Parathyroid adenoma (tissue), 2 donors: ENCODE measurements around the gene TRIM65.

Experiments used
- H2AFZ ChIP-seq: fragments of 300-600 bp; sonication (generic); one replicate; pipeline ENCODE4 v1.7.0; 2017; ENCODE audit warnings: antibody characterized with exemption, mild to moderate bottlenecking
- H3K27ac ChIP-seq: fragments of 300-600 bp; sonication (generic); one replicate; pipeline ENCODE4 v1.7.0; 2017
- H3K27me3 ChIP-seq: fragments of 300-600 bp; sonication (generic); one replicate; pipeline ENCODE4 v1.7.0; 2017; ENCODE audit warnings: low read length; ENCODE audit not compliant: control insufficient read depth, insufficient read depth
- H3K36me3 ChIP-seq: fragments of 300-600 bp; sonication (generic); one replicate; pipeline ENCODE4 v1.7.0; 2017; ENCODE audit warnings: low read length; ENCODE audit not compliant: control insufficient read depth, insufficient read depth
- H3K4me1 ChIP-seq: fragments of 300-600 bp; sonication (generic); one replicate; pipeline ENCODE4 v1.7.0; 2017; ENCODE audit warnings: control low read depth
- H3K4me2 ChIP-seq: fragments of 300-600 bp; sonication (generic); one replicate; pipeline ENCODE4 v1.7.0; 2017; ENCODE audit warnings: low read length
- H3K4me3 ChIP-seq: fragments of 300-600 bp; sonication (generic); one replicate; pipeline ENCODE4 v1.7.0; 2017; ENCODE audit warnings: low read depth, low read length
- H3K79me2 ChIP-seq: fragments of 300-600 bp; sonication (generic); one replicate; pipeline ENCODE4 v1.7.0; 2017; ENCODE audit warnings: control low read depth
- H3K9ac ChIP-seq: fragments of 300-600 bp; sonication (generic); one replicate; pipeline ENCODE4 v1.7.0; 2017; ENCODE audit warnings: mild to moderate bottlenecking
- H3K9me3 ChIP-seq: fragments of 300-600 bp; sonication (generic); one replicate; pipeline ENCODE4 v1.7.0; 2017; ENCODE audit warnings: low read length; ENCODE audit not compliant: control insufficient read depth
- CTCF ChIP-seq: fragments of 300-600 bp; sonication (generic); IDR thresholded peaks from one replicate; pipeline ENCODE4 v1.7.0; 2017; ENCODE audit warnings: antibody characterized with exemption, mild to moderate bottlenecking
- donor health status: primary hyperparathyroidism.

The TRIM65 gene

GRCh38 chr17:75848523-75849278 lies 48.0 kb downstream of the TRIM65 start:
- no peaks in the 10 kb centered on the region for H3K9me3 ChIP-seq
- no peak overlapping the region for H3K4me2 ChIP-seq
- H2AFZ ChIP-seq: no peak overlapping the region
- H3K4me1 ChIP-seq: peaks cover 8% of the 10 kb centered on the region
- no peak overlapping the region for H3K4me3 ChIP-seq
- peak; percentile 70 for TF ChIP-seq CTCF
- H3K27me3 ChIP-seq: no peaks in the 10 kb centered on the region
- peaks cover 3% of the 10 kb centered on the region for H3K79me2 ChIP-seq
- H3K9ac ChIP-seq: no peak overlapping the region
- no peaks in the 10 kb centered on the region for H3K36me3 ChIP-seq
- peak overlapping the region; percentile 36 for H3K27ac ChIP-seq

DNA sequence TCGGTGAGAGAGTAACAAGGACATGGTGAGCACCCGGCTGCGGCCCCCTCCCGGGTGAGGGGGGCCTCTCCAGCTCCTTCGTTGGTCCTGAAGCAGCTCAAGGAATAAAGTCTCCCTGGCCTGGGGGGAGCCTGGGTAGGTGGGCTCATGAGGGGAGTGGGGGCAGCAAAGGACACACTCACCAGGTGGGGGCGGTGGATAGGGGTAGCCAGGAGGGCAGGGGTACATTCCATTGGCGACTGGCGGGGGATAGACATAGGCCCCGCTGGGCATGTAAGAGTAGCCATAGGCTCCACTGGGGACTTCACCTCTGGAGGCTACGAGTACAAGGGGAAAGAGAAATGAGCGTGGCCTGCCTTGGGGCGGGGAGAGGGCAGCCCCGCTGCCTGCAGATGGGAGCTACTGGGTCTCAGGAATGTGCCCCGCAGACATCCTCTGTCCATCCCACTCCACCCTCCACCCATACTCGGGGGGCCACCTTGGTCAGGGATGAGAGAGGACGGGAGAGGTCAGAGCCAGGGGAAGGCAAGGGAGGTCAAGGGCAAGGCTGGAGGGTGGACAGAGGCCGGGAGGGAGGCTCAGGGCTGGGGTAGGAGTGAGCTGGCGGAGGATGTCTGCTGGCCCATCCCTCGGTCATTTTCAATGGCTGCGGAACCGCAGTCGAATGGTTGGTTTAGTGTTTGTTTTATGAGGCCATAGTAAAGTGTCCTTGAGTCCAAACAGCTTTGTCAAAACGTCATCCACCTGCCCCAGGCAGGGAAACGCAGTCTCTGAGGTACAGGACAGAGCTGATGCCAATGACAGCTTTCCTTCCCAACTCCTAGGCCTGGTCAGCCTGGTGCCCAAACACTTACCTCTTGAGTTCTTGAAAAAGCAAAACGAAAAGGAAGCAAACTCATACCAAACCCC lies 48.9 kb downstream of the TRIM65 start:
- TF ChIP-seq CTCF: no peak
- Histone ChIP-seq H3K4me1 (peaks cover 8% of the 10 kb centered on the region), H3K27me3 (no peaks in the 10 kb centered on the region), H2AFZ (no peak overlapping the region), H3K9me3 (no peaks in the 10 kb centered on the region), H3K4me3 (no peak overlapping the region), H3K79me2 (no peaks in the 10 kb centered on the region), H3K36me3 (no peaks in the 10 kb centered on the region), H3K9ac (no peak overlapping the region), H3K27ac (peak overlapping the region; percentile 36), H3K4me2 (no peak overlapping the region)

- Histone ChIP-seq H2AFZ (no peak overlapping the region), H3K4me1 (peaks cover 8% of the 10 kb centered on the region), H3K79me2 (no peaks in the 10 kb centered on the region), H3K27me3 (no peaks in the 10 kb centered on the region), H3K9ac (no peak overlapping the region), H3K36me3 (no peaks in the 10 kb centered on the region), H3K9me3 (no peaks in the 10 kb centered on the region), H3K27ac (no peak overlapping the region), H3K4me3 (no peak overlapping the region), H3K4me2 (no peak overlapping the region)
- TF ChIP-seq CTCF: no peak
These were observed 49.8 kb downstream of the TRIM65 start for GRCh38 chr17:75846692-75847613.

GRCh38 chr17:75845933-75846691 lies 50.6 kb downstream of the TRIM65 start:
- H3K4me3 ChIP-seq: no peak overlapping the region
- H3K79me2 ChIP-seq: no peaks in the 10 kb centered on the region
- H2AFZ ChIP-seq: no peak overlapping the region
- TF ChIP-seq CTCF: no peak
- no peaks in the 10 kb centered on the region for H3K36me3 ChIP-seq
- no peaks in the 10 kb centered on the region for H3K9me3 ChIP-seq
- H3K4me2 ChIP-seq: no peak overlapping the region
- H3K9ac ChIP-seq: no peak overlapping the region
- peaks cover 8% of the 10 kb centered on the region for H3K4me1 ChIP-seq
- H3K27ac ChIP-seq: peak overlapping the region; percentile 55
- H3K27me3 ChIP-seq: no peaks in the 10 kb centered on the region
